Upper lobe of right lung (tissue), 1 donor: ENCODE results near the gene APP. TPM values are rescaled to one million over a fixed set of nuclear protein-coding genes. Genes with fewer than 3 reads are reported as not detected.

Experiments
- ATAC-seq: fragments of 200-7000 bp; cut with Tn5 transposase; one replicate; pipeline ENCODE4 v1.9.1; 2020; ENCODE audit warnings: mild to moderate bottlenecking, moderate library complexity
- DNase-seq: peaks from one replicate; pipeline ENCODE4 v3.0.0-alpha.2; 2020
- H3K27ac ChIP-seq: fragments of 200-600 bp; one replicate; pipeline ENCODE4 v1.8.0; 2022
- H3K27me3 ChIP-seq: fragments of 200-600 bp; one replicate; pipeline ENCODE4 v1.8.0; 2022; ENCODE audit warnings: mild to moderate bottlenecking
- H3K36me3 ChIP-seq: fragments of 200-600 bp; one replicate; pipeline ENCODE4 v1.8.0; 2022
- H3K4me1 ChIP-seq: fragments of 200-600 bp; one replicate; pipeline ENCODE4 v1.8.0; 2022
- H3K4me3 ChIP-seq: fragments of 200-600 bp; one replicate; pipeline ENCODE4 v1.8.0; 2022; ENCODE audit warnings: mild to moderate bottlenecking
- H3K9me3 ChIP-seq: fragments of 200-600 bp; one replicate; pipeline ENCODE4 v1.8.0; 2022
- intact Hi-C: fragments of 100-400 bp; cut with DNase I; formaldehyde crosslinking; loops from one replicate; pipeline ENCODE4 v1.11.0; 2022
- total RNA-seq: library from RNA; stranded (reverse); fragmentation: NEBNext Ultra II Directional; extraction: Animal tissue kit (Norgen Biotek cat#: 25700); gene quantifications from one replicate; pipeline ENCODE4 v1.2.1, GENCODE V29; 2021
- TF ChIP-seq, protein P1 (sequence below): fragments of 200-600 bp; IDR thresholded peaks from one replicate; pipeline ENCODE4 v1.8.0; 2022; ENCODE audit warnings: antibody characterized with exemption
- donor health status: DM: no; HTN: yes; CAD: no; lungs with severe emphysema.

APP gene
- total RNA-seq, 1 donor from 2014 or later: 480 TPM

DNA sequence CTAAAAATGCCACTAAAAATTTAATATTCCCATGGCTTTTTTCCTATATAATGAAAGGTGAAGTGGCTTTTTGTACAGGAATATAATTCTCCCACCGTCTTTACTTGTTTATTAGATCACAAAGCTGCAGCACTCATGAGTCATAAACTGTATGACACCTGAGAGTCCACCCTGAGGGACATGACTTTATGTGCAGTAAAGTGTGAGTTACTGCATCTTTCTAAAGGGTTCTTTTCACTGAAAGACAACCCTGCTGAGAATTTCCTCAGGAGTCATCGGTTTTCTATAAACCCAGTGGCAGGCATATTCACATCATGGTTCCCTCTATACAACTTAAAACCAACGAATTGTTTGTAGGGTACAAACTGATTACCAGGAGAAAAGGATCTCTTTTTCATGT lies 77.4 kb downstream of the APP start:
- Histone ChIP-seq H3K4me3 (no peak overlapping the region), H3K36me3 (peaks cover 8% of the 10 kb centered on the region), H3K27me3 (no peaks in the 10 kb centered on the region), H3K4me1 (no peaks in the 10 kb centered on the region), H3K27ac (no peak overlapping the region), H3K9me3 (no peaks in the 10 kb centered on the region)
- DNase-seq (no peak), ATAC-seq (no peak)
- intact Hi-C loops: no loop called here
- TF ChIP-seq, protein P1, sequence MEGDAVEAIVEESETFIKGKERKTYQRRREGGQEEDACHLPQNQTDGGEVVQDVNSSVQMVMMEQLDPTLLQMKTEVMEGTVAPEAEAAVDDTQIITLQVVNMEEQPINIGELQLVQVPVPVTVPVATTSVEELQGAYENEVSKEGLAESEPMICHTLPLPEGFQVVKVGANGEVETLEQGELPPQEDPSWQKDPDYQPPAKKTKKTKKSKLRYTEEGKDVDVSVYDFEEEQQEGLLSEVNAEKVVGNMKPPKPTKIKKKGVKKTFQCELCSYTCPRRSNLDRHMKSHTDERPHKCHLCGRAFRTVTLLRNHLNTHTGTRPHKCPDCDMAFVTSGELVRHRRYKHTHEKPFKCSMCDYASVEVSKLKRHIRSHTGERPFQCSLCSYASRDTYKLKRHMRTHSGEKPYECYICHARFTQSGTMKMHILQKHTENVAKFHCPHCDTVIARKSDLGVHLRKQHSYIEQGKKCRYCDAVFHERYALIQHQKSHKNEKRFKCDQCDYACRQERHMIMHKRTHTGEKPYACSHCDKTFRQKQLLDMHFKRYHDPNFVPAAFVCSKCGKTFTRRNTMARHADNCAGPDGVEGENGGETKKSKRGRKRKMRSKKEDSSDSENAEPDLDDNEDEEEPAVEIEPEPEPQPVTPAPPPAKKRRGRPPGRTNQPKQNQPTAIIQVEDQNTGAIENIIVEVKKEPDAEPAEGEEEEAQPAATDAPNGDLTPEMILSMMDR: no peak

DNA sequence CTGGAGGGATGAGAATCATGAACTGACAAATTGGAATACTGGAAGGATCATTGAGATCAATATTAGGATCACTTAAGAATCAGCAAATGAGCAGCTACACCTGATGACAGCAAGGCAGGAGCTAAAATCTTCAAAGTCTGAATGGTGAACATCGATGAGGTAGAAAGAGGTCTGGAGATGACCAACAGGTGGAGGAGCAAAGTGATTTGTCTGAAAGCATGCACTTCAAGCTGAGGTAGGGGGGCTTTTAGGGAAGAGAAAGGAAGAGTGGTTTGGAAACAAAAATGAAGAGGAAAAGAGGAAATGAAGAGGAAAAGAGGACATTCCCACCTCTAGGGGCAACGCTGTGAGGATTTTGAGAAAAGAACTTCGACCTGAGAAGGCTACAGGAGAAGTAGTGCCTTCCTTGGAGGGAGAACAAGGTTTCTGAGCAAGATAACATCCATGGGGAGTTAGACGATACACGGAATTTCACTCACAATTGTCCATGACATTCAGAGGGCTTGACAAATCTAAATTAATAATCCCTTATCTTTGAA lies 79.0 kb downstream of the APP start:
- TF ChIP-seq, protein P1: no peak
- Histone ChIP-seq H3K27ac (no peak overlapping the region), H3K4me3 (no peak overlapping the region), H3K36me3 (peaks cover 11% of the 10 kb centered on the region), H3K4me1 (no peaks in the 10 kb centered on the region), H3K27me3 (no peaks in the 10 kb centered on the region), H3K9me3 (no peaks in the 10 kb centered on the region)
- ATAC-seq: no peak
- intact Hi-C loops: no loop called here
- DNase-seq: no peak

DNA sequence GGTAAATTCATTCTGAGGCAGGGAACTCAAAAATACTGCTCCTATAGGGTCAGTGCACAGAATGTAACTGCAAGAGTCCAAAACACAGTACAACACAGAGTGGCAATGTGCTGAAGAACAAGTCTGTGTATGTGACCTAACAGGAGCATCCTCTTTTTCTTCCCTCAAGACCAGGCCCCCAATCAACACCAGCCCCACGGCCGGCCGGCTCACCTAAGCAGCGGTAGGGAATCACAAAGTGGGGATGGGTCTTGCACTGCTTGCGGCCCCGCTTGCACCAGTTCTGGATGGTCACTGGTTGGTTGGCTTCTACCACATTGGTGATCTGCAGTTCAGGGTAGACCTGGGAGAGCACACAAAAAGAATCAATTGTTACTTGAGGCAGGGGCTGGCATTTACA lies 80.8 kb downstream of the APP start:
- TF ChIP-seq, protein P1: no peak
- Histone ChIP-seq H3K4me1 (no peaks in the 10 kb centered on the region), H3K36me3 (peaks cover 11% of the 10 kb centered on the region), H3K27me3 (no peaks in the 10 kb centered on the region), H3K27ac (no peak overlapping the region), H3K9me3 (no peaks in the 10 kb centered on the region), H3K4me3 (no peak overlapping the region)
- DNase-seq (no peak), ATAC-seq (no peak)
- intact Hi-C loops: no loop called here

DNA sequence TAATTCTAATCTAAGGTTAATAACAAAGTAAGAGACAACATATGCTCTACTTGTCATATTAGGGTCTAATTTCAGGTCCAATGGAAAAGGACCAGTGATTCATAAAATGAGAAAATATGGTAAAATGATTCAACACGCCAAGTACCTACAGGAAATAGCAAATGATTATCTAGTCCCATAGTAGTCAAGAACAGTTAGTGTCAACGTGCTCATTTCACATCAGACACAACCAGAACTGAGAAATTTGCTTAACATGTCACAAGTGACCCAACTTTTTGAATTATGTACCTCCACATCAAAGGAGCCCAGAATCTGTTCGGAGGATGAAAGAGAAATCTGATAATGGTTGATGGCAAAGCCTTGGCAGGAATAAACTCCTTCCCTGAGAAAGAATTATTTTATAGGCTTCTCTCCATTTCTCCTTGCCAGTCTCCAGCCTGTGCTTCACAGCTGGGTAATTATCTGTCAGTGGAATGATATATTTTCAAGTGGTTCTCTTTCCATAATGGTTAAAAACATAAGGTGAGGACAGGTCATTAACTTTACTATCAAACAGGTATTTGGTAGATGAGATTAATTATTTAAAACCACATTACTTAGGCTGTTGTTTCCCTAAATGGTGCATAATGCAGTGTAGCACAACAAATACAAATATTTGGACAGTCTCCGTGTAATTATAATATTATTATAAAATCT lies 83.2 kb downstream of the APP start:
- Histone ChIP-seq H3K4me1 (no peaks in the 10 kb centered on the region), H3K27me3 (no peaks in the 10 kb centered on the region), H3K27ac (no peak overlapping the region), H3K4me3 (no peak overlapping the region), H3K36me3 (peaks cover 11% of the 10 kb centered on the region), H3K9me3 (no peaks in the 10 kb centered on the region)
- TF ChIP-seq, protein P1: no peak
- ATAC-seq (no peak), DNase-seq (no peak)
- intact Hi-C loops: no loop called here

DNA sequence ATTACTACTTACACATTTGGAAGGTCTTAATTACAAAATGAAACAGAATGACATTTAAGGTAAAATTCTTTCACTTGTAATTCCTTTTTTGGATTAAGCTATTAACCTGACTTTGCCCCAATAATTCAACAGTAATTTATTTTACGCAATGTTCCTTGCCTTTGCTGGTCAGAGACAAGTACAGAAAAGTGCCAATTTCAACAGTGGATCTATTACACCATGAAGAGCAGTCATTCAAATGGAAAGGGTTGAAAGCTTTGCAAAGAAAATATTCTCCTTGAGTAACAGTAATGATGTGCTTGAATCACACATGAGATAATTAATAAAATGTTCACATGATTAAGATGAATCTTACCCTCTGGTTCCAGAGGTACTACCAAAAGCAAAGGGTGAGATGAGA lies 84.7 kb downstream of the APP start:
- no peaks in the 10 kb centered on the region for H3K27me3 ChIP-seq
- TF ChIP-seq, protein P1: no peak
- H3K4me1 ChIP-seq: no peaks in the 10 kb centered on the region
- ATAC-seq (no peak), DNase-seq (no peak)
- H3K4me3 ChIP-seq: no peak overlapping the region
- peaks cover 11% of the 10 kb centered on the region for H3K36me3 ChIP-seq
- intact Hi-C loops: no loop called here
- no peak overlapping the region for H3K27ac ChIP-seq
- no peaks in the 10 kb centered on the region for H3K9me3 ChIP-seq
